NB4 (cell line): ENCODE data around the gene SH2D1B.

ENCODE experiments used
- DNase-seq: peaks from one replicate; pipeline ENCODE4 v3.0.0; 2010; ENCODE audit warnings: low read depth
- H3K4me3 ChIP-seq: one replicate; pipeline ENCODE4 v1.5.1; 2011; ENCODE audit warnings: mild to moderate bottlenecking, low read depth, low read length, moderate library complexity
- MYC ChIP-seq: IDR thresholded peaks from 2 replicates; pipeline ENCODE4 v1.6.1; 2011; ENCODE audit warnings: low read depth, low read length
- POLR2A ChIP-seq: IDR thresholded peaks from 2 replicates; pipeline ENCODE4 v1.6.1; 2011; ENCODE audit warnings: mild to moderate bottlenecking; ENCODE audit not compliant: insufficient read length; ENCODE audit errors: extremely low read depth
- TF ChIP-seq, protein P1 (sequence below): IDR thresholded peaks from one replicate; pipeline ENCODE4 v1.5.1; 2012; ENCODE audit warnings: low read depth, low read length
- TF ChIP-seq, protein P2 (sequence below): IDR thresholded peaks from 2 replicates; pipeline ENCODE4 v1.6.1; 2011; ENCODE audit warnings: low read depth, low read length

SH2D1B gene

DNA sequence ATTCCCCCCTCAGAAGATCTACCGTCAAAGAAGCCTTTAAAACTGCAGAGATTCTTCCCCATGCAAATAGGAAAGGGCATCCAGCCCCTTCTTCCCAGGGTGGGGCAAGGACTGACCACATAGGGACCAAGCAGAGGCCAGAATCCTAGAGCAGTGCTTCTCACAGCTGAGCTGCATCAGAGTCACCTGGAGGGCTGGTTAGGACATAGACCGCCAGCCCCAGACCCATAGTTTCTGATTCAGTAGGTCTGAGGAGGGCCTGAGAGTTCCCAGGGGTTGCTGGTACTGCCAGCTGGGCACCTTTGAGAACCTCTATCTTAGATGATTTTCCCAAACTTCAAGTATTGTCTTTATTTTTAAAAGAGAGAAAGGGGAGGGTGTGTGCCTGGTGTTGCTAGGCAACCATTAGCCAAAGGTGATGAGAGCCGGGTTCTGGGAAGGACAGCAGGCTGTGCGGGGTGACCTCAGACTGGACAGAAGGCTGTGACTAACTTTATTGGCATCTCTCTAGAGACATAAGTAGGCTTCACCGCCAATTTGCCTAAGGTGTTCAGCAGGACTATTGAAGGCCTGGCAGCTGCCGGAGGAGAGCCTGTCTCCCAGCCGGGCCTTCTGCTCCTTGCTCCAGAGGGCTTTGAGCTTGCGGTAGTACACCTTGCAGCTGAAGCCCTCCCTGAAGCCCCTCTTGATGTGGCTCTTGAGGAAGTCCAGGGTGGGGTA lies 38.2 kb downstream of the SH2D1B start:
- DNase-seq: no peak
- TF ChIP-seq MYC: no peak
- TF ChIP-seq, protein P1, sequence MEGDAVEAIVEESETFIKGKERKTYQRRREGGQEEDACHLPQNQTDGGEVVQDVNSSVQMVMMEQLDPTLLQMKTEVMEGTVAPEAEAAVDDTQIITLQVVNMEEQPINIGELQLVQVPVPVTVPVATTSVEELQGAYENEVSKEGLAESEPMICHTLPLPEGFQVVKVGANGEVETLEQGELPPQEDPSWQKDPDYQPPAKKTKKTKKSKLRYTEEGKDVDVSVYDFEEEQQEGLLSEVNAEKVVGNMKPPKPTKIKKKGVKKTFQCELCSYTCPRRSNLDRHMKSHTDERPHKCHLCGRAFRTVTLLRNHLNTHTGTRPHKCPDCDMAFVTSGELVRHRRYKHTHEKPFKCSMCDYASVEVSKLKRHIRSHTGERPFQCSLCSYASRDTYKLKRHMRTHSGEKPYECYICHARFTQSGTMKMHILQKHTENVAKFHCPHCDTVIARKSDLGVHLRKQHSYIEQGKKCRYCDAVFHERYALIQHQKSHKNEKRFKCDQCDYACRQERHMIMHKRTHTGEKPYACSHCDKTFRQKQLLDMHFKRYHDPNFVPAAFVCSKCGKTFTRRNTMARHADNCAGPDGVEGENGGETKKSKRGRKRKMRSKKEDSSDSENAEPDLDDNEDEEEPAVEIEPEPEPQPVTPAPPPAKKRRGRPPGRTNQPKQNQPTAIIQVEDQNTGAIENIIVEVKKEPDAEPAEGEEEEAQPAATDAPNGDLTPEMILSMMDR: no peak
- TF ChIP-seq, protein P2, sequence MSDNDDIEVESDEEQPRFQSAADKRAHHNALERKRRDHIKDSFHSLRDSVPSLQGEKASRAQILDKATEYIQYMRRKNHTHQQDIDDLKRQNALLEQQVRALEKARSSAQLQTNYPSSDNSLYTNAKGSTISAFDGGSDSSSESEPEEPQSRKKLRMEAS: no peak
- TF ChIP-seq POLR2A: no peak
- no peak overlapping the region for H3K4me3 ChIP-seq

GRCh38 chr1:162373072-162373427 lies 38.9 kb downstream of the SH2D1B start:
- TF ChIP-seq POLR2A (no peak), MYC (no peak)
- TF ChIP-seq, protein P1: no peak
- H3K4me3 ChIP-seq: no peak overlapping the region
- no peak for DNase-seq

DNA sequence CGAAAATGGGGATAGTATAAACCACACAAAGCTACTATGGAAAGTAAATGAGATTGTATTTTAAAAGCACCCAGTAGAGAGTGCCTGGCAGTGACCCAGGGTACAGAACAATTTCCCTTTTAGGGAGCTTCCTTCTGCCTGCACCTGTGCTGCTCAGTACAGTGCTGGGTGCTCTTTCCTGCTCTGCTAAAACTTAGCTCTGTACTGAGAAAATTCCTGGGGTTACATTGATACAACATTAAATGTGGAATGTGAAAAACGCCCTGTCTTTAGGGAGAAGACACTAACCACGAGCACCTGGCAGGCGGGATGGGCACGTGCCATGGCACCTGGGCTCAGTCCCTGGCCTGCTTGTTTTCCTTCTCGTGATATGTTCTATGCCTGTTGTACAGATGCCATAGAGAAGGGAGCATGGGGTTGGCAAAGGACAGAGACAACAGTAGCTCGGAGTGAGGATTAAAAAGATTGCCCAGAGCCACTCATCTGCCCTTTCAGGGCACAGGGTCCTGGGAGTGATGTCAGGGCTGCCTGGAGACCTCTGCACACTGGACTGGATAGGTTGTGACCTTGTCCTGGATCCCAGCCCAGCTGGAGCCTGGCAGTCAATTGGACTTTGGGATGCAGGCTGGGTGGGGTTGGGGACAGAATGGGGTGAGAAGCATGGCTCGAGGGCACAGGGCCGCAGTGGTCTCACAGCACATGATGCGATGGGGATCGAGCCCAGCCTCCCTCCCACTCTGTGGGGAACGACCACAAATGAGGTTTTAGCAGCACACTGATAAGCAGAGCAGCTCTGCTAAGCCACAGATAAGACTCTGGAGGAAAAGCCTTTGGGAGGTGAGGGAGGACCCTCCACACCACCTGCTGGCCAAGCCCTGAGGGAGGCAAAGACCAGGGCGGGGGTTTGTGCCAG lies 39.5 kb downstream of the SH2D1B start:
- no peak overlapping the region for H3K4me3 ChIP-seq
- DNase-seq: no peak
- TF ChIP-seq, protein P2: no peak
- no peak for TF ChIP-seq POLR2A
- TF ChIP-seq, protein P1: no peak
- no peak for TF ChIP-seq MYC

DNA sequence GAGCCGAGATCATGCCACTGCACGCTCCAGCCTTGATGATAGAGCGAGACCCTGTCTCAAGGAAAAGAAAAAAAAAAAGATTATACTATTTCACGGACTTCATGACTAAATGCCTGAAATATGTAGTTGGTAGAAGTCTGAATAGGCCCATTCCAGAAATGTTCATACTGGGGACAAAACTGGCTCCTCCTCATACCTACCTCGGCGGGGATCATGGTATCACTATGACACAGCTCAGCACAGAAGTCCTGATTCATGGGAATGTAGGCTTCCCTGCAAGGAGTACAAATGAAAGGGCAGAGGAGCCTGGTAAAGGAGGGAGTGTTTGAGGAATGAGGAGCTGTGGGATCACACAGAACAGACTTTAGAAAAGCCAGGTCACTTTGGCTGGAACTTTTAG lies 40.3 kb downstream of the SH2D1B start:
- no peak for DNase-seq
- TF ChIP-seq MYC (no peak), POLR2A (no peak)
- TF ChIP-seq, protein P1: no peak
- TF ChIP-seq, protein P2: no peak

GRCh38 chr1:162370721-162371120 lies 41.2 kb downstream of the SH2D1B start:
- TF ChIP-seq POLR2A (no peak), MYC (no peak)
- TF ChIP-seq, protein P1: no peak
- TF ChIP-seq, protein P2: no peak
- H3K4me3 ChIP-seq: no peak overlapping the region
- DNase-seq: no peak

More for the DNA sequence above, 40.3 kb downstream of the SH2D1B start:
- H3K4me3 ChIP-seq: no peak overlapping the region
